Astrocyte of the hippocampus (primary cell): ENCODE results near the gene ANKDD1A.
A peak's percentile ranks its signal among the peaks of the same experiment; 100 is the strongest.

Source experiments
- DNase-seq: peaks from one replicate; pipeline ENCODE4 v3.0.0; 2011; ENCODE audit warnings: low read depth, low spot score

ANKDD1A gene

DNA sequence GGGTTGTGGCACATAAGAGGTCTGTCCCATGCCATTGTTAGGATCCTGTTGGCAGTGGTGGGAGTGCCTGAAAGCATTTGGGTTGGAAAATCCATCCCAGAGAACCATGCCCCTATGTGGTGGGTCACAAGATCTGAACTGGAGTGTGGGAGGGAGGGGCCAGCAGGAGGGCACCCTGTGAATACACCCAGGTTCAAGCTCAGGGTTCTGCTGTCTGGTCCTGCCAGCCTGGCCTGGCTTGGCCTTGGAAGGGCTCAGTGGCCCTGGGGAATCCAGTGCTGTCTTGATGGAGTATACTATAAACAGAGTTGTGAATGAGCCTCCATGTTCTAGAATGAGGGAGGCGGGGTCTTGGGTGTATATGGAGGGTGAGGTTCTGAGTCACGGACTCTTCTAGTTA, 11.8 kb downstream of the ANKDD1A start:
- DNase-seq, result no peak

DNA sequence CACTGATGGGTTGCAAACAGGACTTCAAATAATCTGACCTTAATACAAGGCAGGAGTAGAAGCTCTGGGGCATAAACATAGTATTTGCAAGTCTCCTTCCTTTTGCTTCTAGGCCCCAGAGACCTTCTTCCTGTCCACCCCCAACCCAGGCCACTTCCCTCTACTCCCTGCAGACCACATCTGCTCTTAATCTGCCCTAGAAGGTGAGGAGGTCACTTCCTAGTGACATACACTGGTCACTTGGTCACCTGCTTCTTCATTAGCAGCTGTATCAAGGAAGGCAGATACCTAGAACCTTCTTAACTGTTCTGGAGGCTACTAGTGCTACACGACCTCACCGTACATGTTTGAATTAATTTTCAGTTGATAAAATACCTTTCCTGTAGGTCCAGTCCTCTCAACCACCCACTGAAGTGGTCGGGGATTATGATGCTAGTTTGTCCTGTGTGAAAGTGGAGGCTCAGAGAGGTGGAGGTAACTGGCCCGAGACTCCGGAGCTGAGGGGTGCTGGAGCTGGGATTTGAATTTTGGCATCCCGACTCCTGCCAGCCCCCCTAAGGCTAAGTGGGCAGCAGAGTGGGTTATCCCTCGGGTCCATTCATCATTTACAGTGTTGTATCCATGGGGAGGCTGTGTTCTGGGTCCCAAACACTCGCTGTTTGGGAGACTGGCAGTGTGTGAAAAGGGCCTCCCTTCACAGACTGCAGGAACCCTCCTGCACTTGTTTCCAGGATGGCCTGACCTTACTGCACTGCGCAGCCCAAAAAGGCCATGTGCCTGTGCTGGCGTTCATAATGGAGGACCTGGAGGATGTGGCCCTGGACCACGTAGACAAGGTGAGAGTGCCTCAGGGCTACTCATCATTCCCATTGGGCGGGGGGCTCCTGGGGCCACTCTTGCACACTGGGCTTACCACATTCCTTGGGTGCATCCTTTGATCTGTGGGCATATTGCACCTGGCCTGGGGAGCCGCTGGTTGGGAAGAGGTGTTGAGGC, 13.9 kb downstream of the ANKDD1A start:
- DNase-seq, result no peak

DNA sequence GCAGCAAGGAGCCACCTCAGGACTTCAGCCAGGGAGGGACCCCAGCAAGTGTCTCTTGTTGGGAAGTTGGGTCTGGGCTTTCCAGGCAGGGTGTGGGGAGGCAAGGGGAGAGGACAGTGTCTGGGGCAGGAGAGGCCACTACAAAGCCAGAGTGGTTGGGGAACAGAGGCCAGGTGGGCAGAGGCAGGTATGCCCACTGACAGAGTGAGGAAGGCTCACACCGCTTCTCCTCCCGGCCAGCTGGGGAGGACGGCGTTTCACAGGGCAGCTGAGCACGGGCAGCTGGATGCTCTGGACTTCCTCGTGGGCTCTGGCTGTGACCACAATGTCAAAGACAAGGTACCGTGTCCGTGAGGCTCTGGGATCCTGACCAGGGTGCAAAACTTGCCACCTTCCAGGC, 15.0 kb downstream of the ANKDD1A start:
- DNase-seq, result no peak

GRCh38 chr15:64928626-64929220, 17.0 kb downstream of the ANKDD1A start:
- DNase-seq, result no peak

GRCh38 chr15:64930019-64930652, 18.4 kb downstream of the ANKDD1A start:
- no peak for DNase-seq

DNA sequence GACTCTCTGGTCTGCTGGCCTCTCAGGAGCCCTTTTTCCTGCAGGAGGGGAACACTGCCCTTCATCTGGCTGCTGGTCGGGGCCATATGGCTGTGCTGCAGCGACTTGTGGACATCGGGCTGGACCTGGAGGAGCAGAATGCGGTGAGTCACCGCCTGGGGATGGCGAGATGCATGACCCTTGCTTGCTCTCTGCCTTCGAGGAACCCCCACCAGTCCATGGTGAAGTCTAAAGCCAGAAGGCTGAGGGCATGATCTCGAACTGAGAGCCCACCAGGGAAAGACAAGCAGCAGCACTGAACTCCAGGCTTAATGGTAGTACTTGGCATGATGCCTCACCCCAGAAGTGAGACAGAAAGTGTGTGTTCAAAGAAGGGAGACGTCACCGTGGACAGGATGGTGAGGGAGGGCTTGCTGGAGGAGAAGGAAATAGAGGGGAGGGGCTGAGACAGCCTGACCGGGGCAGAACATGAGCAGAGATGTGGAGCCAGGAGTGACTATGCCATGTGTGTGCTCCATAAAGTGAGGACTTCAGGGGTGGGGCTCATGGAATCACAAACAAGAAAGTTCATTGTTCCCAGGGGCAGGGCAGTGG, 19.2 kb downstream of the ANKDD1A start:
- peak; percentile 54 for DNase-seq

DNA sequence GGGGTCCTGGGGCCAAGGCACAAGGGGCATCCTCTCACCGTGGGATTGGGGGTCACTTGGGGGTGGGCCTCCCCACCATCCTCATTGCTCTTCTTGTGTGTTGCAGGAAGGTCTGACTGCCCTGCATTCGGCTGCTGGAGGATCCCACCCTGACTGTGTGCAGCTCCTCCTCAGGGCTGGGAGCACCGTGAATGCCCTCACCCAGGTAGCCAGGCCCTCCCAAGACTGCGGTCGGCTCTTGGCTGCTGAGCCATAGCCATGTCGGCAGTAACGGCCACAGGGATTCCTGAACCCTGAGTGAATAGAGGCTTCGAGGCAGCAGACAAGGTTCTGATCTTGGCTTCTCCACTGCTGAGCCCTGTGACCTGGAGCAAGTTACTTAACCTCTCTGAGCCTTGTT, 19.7 kb downstream of the ANKDD1A start:
- no peak for DNase-seq

GRCh38 chr15:64934023-64934422, 22.3 kb downstream of the ANKDD1A start:
- no peak for DNase-seq

DNA sequence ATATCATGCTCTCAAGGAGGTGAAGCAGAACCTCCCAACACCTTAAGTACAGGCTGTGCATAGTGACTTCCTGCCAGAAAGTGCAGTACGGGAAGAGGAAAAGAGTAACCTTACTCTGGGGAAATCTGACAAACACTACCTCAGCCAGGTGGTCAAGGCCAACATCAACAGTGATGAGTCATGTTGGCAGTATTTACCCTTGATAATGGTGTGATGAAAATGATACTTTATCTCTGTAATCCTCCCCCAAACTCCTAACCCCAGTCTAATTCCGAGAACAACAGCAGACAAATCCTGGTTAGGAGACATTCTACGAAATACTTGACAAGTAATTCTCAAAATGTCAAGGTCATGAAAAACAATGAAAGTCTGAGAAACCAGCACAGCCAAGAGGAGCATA, 26.5 kb downstream of the ANKDD1A start:
- DNase-seq, result peak; percentile 62

- no peak for DNase-seq
These were observed 30.7 kb downstream of the ANKDD1A start for GRCh38 chr15:64942356-64942755.

DNA sequence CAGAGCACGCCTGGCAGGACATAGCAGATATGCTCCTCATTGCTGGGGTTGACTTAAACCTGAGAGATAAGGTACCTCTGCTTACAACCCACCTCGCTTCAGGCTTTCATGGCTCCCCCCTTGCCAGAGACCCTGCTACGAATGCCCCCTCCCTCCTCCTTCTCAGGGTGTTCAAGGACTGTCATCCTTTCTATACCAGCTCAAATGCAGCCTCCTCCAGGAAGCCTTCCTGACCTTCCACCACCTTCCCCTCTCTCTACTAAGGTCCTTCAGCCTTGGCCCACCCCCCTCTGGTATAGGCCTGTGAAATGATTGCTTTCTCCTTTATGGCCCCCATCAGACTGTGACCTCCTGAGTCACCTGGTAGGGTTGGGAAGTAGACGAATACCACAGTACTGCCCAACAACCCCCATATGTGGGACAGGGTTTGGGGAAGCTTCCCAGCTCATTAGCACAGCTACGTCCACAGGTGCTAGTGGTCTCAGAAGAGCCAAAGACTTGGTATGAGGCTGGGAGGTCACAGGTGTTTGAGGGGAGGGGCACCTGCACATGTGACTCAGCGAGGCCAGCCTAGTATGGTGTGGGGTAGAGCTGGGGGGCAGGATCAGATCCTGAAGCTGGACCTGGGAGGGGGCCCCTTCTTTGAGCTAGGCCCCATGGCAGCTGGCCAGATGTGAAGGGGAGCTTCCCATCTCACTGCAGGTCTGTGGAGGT, 32.0 kb downstream of the ANKDD1A start:
- DNase-seq, result no peak

- no peak for DNase-seq
These were observed 33.3 kb downstream of the ANKDD1A start for GRCh38 chr15:64944961-64945360.

GRCh38 chr15:64947211-64947610, 35.5 kb downstream of the ANKDD1A start:
- DNase-seq, result no peak

DNA sequence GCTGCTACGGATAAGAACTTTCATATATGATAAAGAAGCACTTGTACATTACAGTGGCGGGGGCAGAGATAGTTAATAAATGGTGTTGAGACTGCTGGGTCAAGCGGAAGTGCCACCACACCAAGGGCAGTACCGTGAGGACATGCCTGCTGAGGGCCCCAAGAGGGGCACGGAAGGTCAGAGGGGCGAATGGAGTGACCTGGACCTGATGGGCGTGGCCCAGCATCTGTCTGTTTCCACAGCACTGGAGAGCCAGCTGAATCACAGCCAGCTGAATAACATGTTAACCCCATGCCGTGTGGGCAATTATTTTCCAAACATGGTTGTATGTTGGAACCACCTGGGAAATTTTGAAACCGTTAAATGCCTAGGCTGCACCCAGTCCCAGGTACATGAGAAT, 37.2 kb downstream of the ANKDD1A start:
- no peak for DNase-seq

DNA sequence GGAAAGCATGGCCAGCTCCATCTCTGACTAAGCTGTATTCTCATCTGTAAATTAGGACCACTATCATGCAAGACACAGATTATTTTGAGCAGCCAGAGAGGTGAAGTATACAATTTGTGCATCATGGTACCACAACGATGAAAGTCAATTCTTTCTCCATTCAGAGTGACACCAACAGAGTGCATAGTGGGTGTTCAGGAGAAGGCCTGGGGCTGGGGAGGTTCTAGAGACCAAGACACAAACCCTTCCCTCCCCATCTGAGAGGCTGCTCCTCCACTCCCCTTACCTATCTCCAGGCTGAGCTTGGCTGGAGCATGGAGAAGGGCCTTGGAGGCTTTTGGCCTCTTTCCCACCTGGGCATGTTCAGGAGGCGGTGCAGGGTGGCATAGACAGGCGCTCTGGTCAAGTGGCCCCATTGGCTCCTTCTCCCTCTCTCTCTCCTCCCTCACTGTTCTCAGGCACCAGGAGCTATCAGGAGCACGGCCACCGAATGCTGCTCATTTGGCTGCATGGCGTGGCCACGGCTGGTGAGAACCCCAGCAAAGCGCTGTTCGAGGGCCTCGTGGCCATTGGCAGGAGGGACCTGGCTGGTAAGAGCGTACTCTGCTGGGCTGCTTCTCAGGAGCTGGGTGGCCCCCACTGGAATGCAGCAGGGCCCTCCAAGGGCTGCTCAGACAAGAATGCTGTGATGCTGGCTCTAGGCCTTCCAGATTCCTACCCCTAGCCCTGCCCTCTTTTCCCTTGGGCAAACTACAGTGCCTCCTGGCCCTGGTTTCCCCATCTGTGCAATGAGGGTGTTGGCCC, 37.9 kb downstream of the ANKDD1A start:
- DNase-seq, result no peak

- DNase-seq, result no peak
These were observed 39.2 kb downstream of the ANKDD1A start for GRCh38 chr15:64950888-64951287.

DNA sequence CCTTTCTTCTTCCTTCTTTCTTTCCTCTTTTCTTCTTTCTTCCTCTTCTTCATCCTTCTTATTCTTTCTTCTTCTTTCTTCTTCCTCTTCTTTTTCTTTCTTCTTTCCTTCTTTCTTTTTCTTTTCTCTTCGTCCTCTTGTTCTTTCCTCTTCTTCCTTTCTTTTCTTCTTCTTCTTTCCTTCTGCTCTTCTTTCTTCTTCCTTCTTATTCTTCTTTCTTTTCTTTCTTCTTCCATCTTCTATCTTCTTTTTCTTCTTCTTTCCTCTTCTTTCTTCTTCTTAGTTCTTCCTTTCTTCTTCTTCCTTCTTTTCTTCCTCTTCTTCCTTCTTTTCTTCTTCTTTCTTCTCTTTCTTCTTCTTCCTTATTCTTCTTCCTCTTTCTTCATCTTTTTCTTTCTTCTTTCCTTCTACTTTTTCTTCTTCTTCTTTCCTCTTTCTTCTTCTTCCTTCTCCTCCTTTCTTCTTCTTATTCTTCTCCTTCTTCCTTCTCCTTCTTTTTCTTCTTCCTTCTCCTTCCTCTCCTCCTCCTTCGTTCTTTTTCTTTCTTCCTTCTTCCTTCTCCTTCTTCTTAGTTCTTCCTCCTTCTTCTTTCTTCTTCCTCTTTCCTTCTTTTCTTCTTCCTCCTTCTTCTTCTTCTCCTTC, 40.2 kb downstream of the ANKDD1A start:
- DNase-seq, result no peak

- DNase-seq, result no peak
These were observed 42.7 kb downstream of the ANKDD1A start for GRCh38 chr15:64954395-64954794.

GRCh38 chr15:64959128-64959527, 47.4 kb downstream of the ANKDD1A start:
- no peak for DNase-seq

- no peak for DNase-seq
These were observed 48.5 kb downstream of the ANKDD1A start for GRCh38 chr15:64960153-64960552.
